OCI-LY1 (cell line): Measurements from ENCODE around the gene PRMT7.

Experiments
- H2AFZ ChIP-seq: fragments of 200-600 bp; sonication (generic), shearing (Covaris generic); 2 replicates; pipeline ENCODE4 v1.6.0; 2014; ENCODE audit warnings: antibody characterized with exemption, mild to moderate bottlenecking, low read length
- H3F3A ChIP-seq: fragments of 200-600 bp; sonication (generic), shearing (Covaris generic); 2 replicates; pipeline ENCODE4 v1.6.0; 2014; ENCODE audit warnings: mild to moderate bottlenecking, antibody characterized with exemption, low read length, moderate library complexity; ENCODE audit not compliant: insufficient read depth
- H3K27ac ChIP-seq: fragments of 200-600 bp; sonication (generic); 2 replicates; pipeline ENCODE4 v1.5.1; 2014; ENCODE audit warnings: low read length, mixed run types, mild to moderate bottlenecking, low read depth; ENCODE audit not compliant: poor library complexity, severe bottlenecking
- H3K27me3 ChIP-seq: fragments of 200-600 bp; sonication (generic); 2 replicates; pipeline ENCODE4 v1.6.0; 2014; ENCODE audit warnings: antibody characterized with exemption, mild to moderate bottlenecking, low read length, moderate library complexity; ENCODE audit not compliant: insufficient read depth
- H3K36me3 ChIP-seq: fragments of 200-600 bp; sonication (generic); 2 replicates; pipeline ENCODE4 v1.6.1; 2014; ENCODE audit warnings: mild to moderate bottlenecking, antibody characterized with exemption, low read length, moderate library complexity, mixed read lengths; ENCODE audit not compliant: insufficient read depth
- H3K4me1 ChIP-seq: fragments of 200-600 bp; sonication (generic); 2 replicates; pipeline ENCODE4 v1.5.1; 2014; ENCODE audit warnings: mild to moderate bottlenecking, low read length, moderate library complexity; ENCODE audit not compliant: insufficient read depth, severe bottlenecking
- H3K4me2 ChIP-seq: fragments of 200-600 bp; sonication (generic), shearing (Covaris generic); 2 replicates; pipeline ENCODE4 v1.6.1; 2014; ENCODE audit warnings: low read length
- H3K4me3 ChIP-seq: fragments of 200-600 bp; sonication (generic); 2 replicates; pipeline ENCODE4 v1.5.1; 2014; ENCODE audit warnings: low read length, low read depth, mild to moderate bottlenecking, mixed read lengths; ENCODE audit not compliant: poor library complexity, severe bottlenecking
- H3K79me2 ChIP-seq: fragments of 200-600 bp; shearing (Covaris generic); 2 replicates; pipeline ENCODE4 v1.6.1; 2016; ENCODE audit warnings: mixed run types, low read length, mixed read lengths; ENCODE audit not compliant: insufficient read depth
- H3K9ac ChIP-seq: fragments of 200-600 bp; sonication (generic), shearing (Covaris generic); 2 replicates; pipeline ENCODE4 v1.6.1; 2014; ENCODE audit warnings: mild to moderate bottlenecking, low read length, mixed read lengths
- H3K9me2 ChIP-seq: fragments of 200-600 bp; sonication (generic), shearing (Covaris generic); 2 replicates; pipeline ENCODE4 v1.6.1; 2014; ENCODE audit warnings: low read depth, mild to moderate bottlenecking, low read length, mixed read lengths
- H3K9me3 ChIP-seq: fragments of 200-600 bp; shearing (Covaris generic); 2 replicates; pipeline ENCODE4 v1.6.1; 2014; ENCODE audit warnings: low read length, mixed read lengths
- H4K20me1 ChIP-seq: fragments of 200-600 bp; sonication (generic), shearing (Covaris generic); 2 replicates; pipeline ENCODE4 v1.6.0; 2016; ENCODE audit warnings: mild to moderate bottlenecking, low read length; ENCODE audit not compliant: insufficient read depth
- CTCF ChIP-seq: fragments of 200-600 bp; sonication (generic), shearing (Covaris generic); IDR thresholded peaks from 2 replicates; pipeline ENCODE4 v1.5.1; 2017; ENCODE audit warnings: mild to moderate bottlenecking, antibody characterized with exemption, low read length, moderate library complexity, mixed read lengths
- EZH2 ChIP-seq: fragments of 200-600 bp; sonication (generic), shearing (Covaris generic); IDR thresholded peaks from 2 replicates; pipeline ENCODE4 v1.8.0; 2017; ENCODE audit warnings: borderline replicate concordance, mixed run types, mild to moderate bottlenecking, antibody characterized with exemption, low read length, moderate library complexity, mixed read lengths

PRMT7 gene

DNA sequence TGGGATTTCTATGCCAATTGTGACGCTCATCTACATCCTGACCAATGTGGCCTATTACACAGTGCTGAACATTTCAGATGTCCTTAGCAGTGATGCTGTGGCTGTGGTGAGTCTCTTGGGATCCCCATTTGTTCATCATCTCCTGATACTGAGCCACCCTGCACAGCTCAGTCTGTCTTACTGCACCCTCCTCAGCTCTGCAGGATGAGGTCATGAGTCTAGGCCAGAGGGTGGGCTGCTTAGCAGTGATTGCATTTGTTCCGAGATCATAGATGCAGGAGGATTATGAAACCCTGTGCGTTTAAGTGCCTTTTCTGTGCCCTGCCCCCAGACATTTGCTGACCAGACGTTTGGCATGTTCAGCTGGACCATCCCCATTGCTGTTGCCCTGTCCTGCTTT lies 19.6 kb upstream of the PRMT7 start:
- no peak overlapping the region for H3K4me2 ChIP-seq
- no peak overlapping the region for H3K27ac ChIP-seq
- H3K4me3 ChIP-seq = no peak overlapping the region
- H3K9me2 ChIP-seq = no peaks in the 10 kb centered on the region
- no peaks in the 10 kb centered on the region for H3K9me3 ChIP-seq
- peaks cover 29% of the 10 kb centered on the region for H3K4me1 ChIP-seq
- H3F3A ChIP-seq = no peaks in the 10 kb centered on the region
- no peaks in the 10 kb centered on the region for H3K27me3 ChIP-seq
- no peak overlapping the region for H3K9ac ChIP-seq
- peaks cover 90% of the 10 kb centered on the region for H3K36me3 ChIP-seq
- H3K79me2 ChIP-seq = peaks cover 5% of the 10 kb centered on the region; the same call in 1 of the 2 replicates
- H4K20me1 ChIP-seq = no peaks in the 10 kb centered on the region
- TF ChIP-seq CTCF = no peak
- no peak for TF ChIP-seq EZH2
- no peak overlapping the region for H2AFZ ChIP-seq

DNA sequence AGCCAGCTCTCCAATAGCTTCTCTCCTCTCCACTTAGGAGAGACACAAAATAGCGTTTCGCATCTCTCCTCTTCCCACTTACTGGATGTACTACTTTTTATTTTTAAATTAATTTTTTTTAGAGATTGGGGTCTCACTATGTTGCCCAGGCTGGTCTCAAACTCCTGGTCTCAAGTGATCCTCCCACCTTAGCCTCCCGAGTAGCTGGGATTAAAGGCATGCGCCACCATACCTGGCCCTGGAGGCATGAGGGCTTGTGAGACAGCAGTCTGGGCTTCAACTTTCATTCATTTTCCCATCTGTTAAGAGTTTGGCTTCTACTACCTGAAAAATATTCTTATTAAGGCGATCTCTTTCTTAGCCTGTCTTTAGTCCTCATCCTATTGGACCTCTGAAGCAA lies 18.4 kb upstream of the PRMT7 start:
- Histone ChIP-seq H2AFZ (no peak overlapping the region), H3F3A (no peaks in the 10 kb centered on the region), H3K9ac (no peak overlapping the region), H3K4me1 (peaks cover 17% of the 10 kb centered on the region), H3K4me2 (no peak overlapping the region), H3K79me2 (no peaks in the 10 kb centered on the region), H3K9me2 (no peaks in the 10 kb centered on the region), H3K27ac (no peak overlapping the region), H3K4me3 (no peak overlapping the region), H3K36me3 (peaks cover 92% of the 10 kb centered on the region), H3K9me3 (no peaks in the 10 kb centered on the region), H3K27me3 (no peaks in the 10 kb centered on the region), H4K20me1 (no peaks in the 10 kb centered on the region)
- TF ChIP-seq CTCF (no peak), EZH2 (no peak)

- Histone ChIP-seq H4K20me1 (no peaks in the 10 kb centered on the region), H3K27ac (no peak overlapping the region), H3K4me2 (no peak overlapping the region), H3K27me3 (no peaks in the 10 kb centered on the region), H3K36me3 (peaks cover 97% of the 10 kb centered on the region), H3F3A (no peaks in the 10 kb centered on the region), H3K4me1 (no peaks in the 10 kb centered on the region), H3K4me3 (no peak overlapping the region), H3K9me3 (no peaks in the 10 kb centered on the region), H3K9ac (no peak overlapping the region), H3K9me2 (no peaks in the 10 kb centered on the region), H3K79me2 (no peaks in the 10 kb centered on the region), H2AFZ (no peak overlapping the region)
- TF ChIP-seq CTCF = no peak
- no peak for TF ChIP-seq EZH2
Observed at GRCh38 chr16:68296291-68296690, 14.5 kb upstream of the PRMT7 start.
